GM12878 (cell line): Measurements from ENCODE around the gene SULT6B1. TPM values are rescaled to one million over a fixed set of nuclear protein-coding genes. Genes with fewer than 3 reads are reported as not detected.

ENCODE experiments used
- ATAC-seq: fragments of 200-7000 bp; cut with Tn5 transposase; 3 replicates; pipeline ENCODE4 v1.9.1; 2020; ENCODE audit warnings: mild to moderate bottlenecking, moderate library complexity
- BruUV-seq: library from RNA; stranded (reverse); fragments of 400-500 nt; replicated peaks from 2 replicates; lab custom pipeline; 2021; lab: Mats Ljungman, UMichigan
- CTCF ChIA-PET: fragments of 300-600 bp; sonication (Branson Sonifier 250); formaldehyde crosslinking; extraction: SDS; loops from one replicate; lab custom pipeline; 2021; ENCODE audit warnings: inconsistent platforms; lab: Yijun Ruan, JAX
- POLR2A ChIA-PET: fragments of 350-600 bp; formaldehyde crosslinking; extraction: SDS; loops from one replicate; lab custom pipeline; 2021; ENCODE audit warnings: inconsistent platforms; lab: Charles Lee
- RAD21 ChIA-PET: fragments of 300-600 bp; sonication (Branson Sonifier 250); formaldehyde crosslinking; loops from one replicate; lab custom pipeline; 2023; ENCODE audit warnings: antibody characterized with exemption; ENCODE audit not compliant: unreplicated experiment; lab: Charles Lee
- SMC1A ChIA-PET: fragments of 300-600 bp; sonication (Branson Sonifier 250); formaldehyde crosslinking; loops from one replicate; lab custom pipeline; 2023; ENCODE audit not compliant: unreplicated experiment, uncharacterized antibody; lab: Charles Lee
- DNase-seq: peaks from one replicate; pipeline ENCODE4 v3.0.0-alpha.2; 2011; ENCODE audit warnings: low read depth, low spot score
- FAIRE-seq: peaks from 3 replicates; lab custom pipeline; 2011; peaks lifted over from hg19 to GRCh38; lab: Jason Lieb, UNC
- H2AFZ ChIP-seq: 2 replicates; pipeline ENCODE4 v1.6.0; 2011; ENCODE audit warnings: low read depth, low read length, control low read depth; ENCODE audit not compliant: control insufficient read depth
- H3K27ac ChIP-seq: 2 replicates; pipeline ENCODE4 v1.5.1; 2011; ENCODE audit warnings: control low read depth; ENCODE audit not compliant: control insufficient read depth, insufficient read depth
- H3K27me3 ChIP-seq, 2 experiments: replicated peaks in 1 of 2; 2 replicates each; pipeline versions ENCODE4 v1.6.0 to v1.6.1; 2011; ENCODE audit warnings: low read length in 1 of 2; ENCODE audit not compliant: control insufficient read depth in 2 of 2, insufficient read depth in 2 of 2
- H3K36me3 ChIP-seq, 2 experiments: 2 replicates each; pipeline ENCODE4 v1.5.1; 2011; ENCODE audit warnings: low read length in 1 of 2; ENCODE audit not compliant: control insufficient read depth in 2 of 2, insufficient read depth in 2 of 2
- H3K4me1 ChIP-seq: 2 replicates; pipeline ENCODE4 v1.6.1; 2011; ENCODE audit warnings: mild to moderate bottlenecking, low read length, moderate library complexity, mixed read lengths; ENCODE audit not compliant: control insufficient read depth, insufficient read depth
- H3K4me2 ChIP-seq: 2 replicates; pipeline ENCODE4 v1.6.0; 2011; ENCODE audit warnings: control low read depth; ENCODE audit not compliant: control insufficient read depth, insufficient read depth
- H3K4me3 ChIP-seq: fragments of 200-600 bp; sonication (generic); 2 replicates; pipeline ENCODE4 v1.5.1; 2016
- H3K79me2 ChIP-seq: 2 replicates; pipeline ENCODE4 v1.6.0; 2011; ENCODE audit warnings: low read length; ENCODE audit not compliant: control insufficient read depth, insufficient read depth
- H3K9ac ChIP-seq: 2 replicates; pipeline ENCODE4 v1.8.0; 2011; ENCODE audit warnings: low read length, control low read depth, mixed read lengths; ENCODE audit not compliant: control insufficient read depth, insufficient read depth
- H3K9me3 ChIP-seq: replicated peaks from 3 replicates; pipeline ENCODE4 v1.5.1; 2011; ENCODE audit warnings: mild to moderate bottlenecking, low read length; ENCODE audit not compliant: control insufficient read depth, insufficient read depth
- H4K20me1 ChIP-seq: 2 replicates; pipeline ENCODE4 v1.6.0; 2011; ENCODE audit not compliant: control insufficient read depth, insufficient read depth
- BRCA1 ChIP-seq: IDR thresholded peaks from 2 replicates; pipeline ENCODE4 v1.6.1; 2011; ENCODE audit warnings: low read depth, low read length, improper control_type of control experiment
- GABPA ChIP-seq: IDR thresholded peaks from 2 replicates; pipeline ENCODE4 v1.6.1; 2014; ENCODE audit warnings: antibody characterized with exemption, low read depth, mild to moderate bottlenecking, inconsistent platforms
- KDM1A ChIP-seq: fragments of 200-600 bp; sonication (generic); IDR thresholded peaks from 2 replicates; pipeline ENCODE4 v1.6.1; 2016; ENCODE audit warnings: borderline replicate concordance
- RB1 ChIP-seq: fragments of 450-650 bp; formaldehyde crosslinking; IDR thresholded peaks from 2 replicates; pipeline ENCODE4 v1.6.1; 2017; ENCODE audit warnings: mild to moderate bottlenecking, borderline replicate concordance
- RBBP5 ChIP-seq: fragments of 200-600 bp; sonication (generic); conservative IDR thresholded peaks from 2 replicates; pipeline ENCODE4 v1.6.1; 2016
- STAT1 ChIP-seq: fragments of 450-650 bp; conservative IDR thresholded peaks from 2 replicates; pipeline ENCODE4 v1.6.1; 2014; ENCODE audit warnings: antibody characterized with exemption, mild to moderate bottlenecking
- STAT3 ChIP-seq: IDR thresholded peaks from 2 replicates; pipeline ENCODE4 v1.6.1; 2011; ENCODE audit warnings: low read depth, low read length, improper control_type of control experiment
- YBX1 ChIP-seq: fragments of 450-650 bp; IDR thresholded peaks from 2 replicates; pipeline ENCODE4 v1.6.1; 2016; ENCODE audit warnings: antibody characterized with exemption
- WGBS: methylation state at CpG from one replicate; pipeline ENCODE4 v1.1.6; 2016; ENCODE audit warnings: low lambda C conversion rate; ENCODE audit not compliant: insufficient replicate concordance, insufficient coverage; ENCODE audit errors: missing lambda C conversion rate; 5-methylcytosine and 5-hydroxymethylcytosine counted together
- in situ Hi-C: fragments of 300-500 bp; cut with MboI; formaldehyde crosslinking; loops from 9 replicates; pipeline ENCODE4 v1.14.3; 2018; ENCODE audit warnings: mixed read lengths
- intact Hi-C: fragments of 100-400 bp; cut with micrococcal nuclease; formaldehyde crosslinking; loops from one replicate; pipeline ENCODE4 v1.14.2; 2022; ENCODE audit not compliant: unreplicated experiment
- polyA plus RNA-seq, 11 experiments: library from polyadenylated mRNA; depleted of rRNA in 4 of 11; unstranded in 6 of 11; stranded (reverse) in 5 of 11; fragments of >200 nt; fragmentation: Nextera tagmentation in 4 of 11; fragmentation: Illumina TruSeq in 1 of 11; extraction: Ambion mirVana in 4 of 11; extraction: Trizol in 1 of 11; gene quantifications; 1 replicate in 1 of 11; 2 replicates in 10 of 11; pipeline versions ENCODE4 v1.2.1 to v1.2.3, GENCODE V29; 2011 to 2016; ENCODE audit warnings: inconsistent platforms in 2 of 11, missing spikeins in 2 of 11, low read depth in 1 of 11
- total RNA-seq, 4 experiments: library from RNA; depleted of rRNA in 3 of 4; stranded (reverse); fragments of >200 nt in 3 of 4; fragmentation: Illumina TruSeq in 1 of 4; extraction: Trizol in 1 of 4; gene quantifications; 2 replicates each; pipeline versions ENCODE4 v1.2.1 to v1.2.3, GENCODE V29; 2013 to 2021
- TF ChIP-seq, protein P1 (sequence below): fragments of 150-350 bp; IDR thresholded peaks from 2 replicates; pipeline ENCODE4 v1.6.1; 2016; ENCODE audit warnings: low read depth, low read length
- TF ChIP-seq, protein P2 (sequence below): IDR thresholded peaks from 2 replicates; pipeline ENCODE4 v1.6.1; 2011; ENCODE audit warnings: borderline replicate concordance, low read depth, mild to moderate bottlenecking, moderate library complexity, mixed read lengths, low read length; ENCODE audit not compliant: insufficient read depth; ENCODE audit errors: extremely low read length

The SULT6B1 gene
- total and polyA plus RNA-seq, 10 of the 15 experiments (the other 5 are each of a cell fraction or from before 2014, with no cell fraction given), result not detected

DNA sequence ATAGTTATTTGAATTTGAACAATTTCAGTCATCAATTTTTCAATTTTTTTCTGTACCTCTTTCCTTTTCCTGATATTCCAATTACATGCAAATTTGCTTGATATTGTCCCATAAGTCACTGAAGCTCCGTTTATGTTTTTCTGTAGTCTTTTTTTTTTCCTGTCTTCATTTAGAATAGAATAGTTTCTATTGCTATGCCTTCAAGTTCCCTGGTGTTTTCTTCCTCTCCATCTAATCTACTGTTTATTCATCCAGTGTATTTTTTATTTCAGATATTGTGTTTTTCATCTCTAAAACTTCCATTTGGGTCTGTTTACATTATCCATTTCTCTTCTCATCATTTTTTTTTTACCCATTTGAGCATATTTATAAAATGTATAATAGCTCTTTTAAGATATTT is 23.7 kb downstream of the SULT6B1 start:
- H3K4me1 ChIP-seq, result no peaks in the 10 kb centered on the region
- ATAC-seq, result no peak
- no peaks in the 10 kb centered on the region for H4K20me1 ChIP-seq
- CTCF ChIA-PET, result interaction anchor here (0.5 to 0.6 kb wide), 2 partner anchors 115 to 145 kb away, joined by 3 read pairs; no protein-coding TSS in a partner anchor
- TF ChIP-seq BRCA1, result no peak
- TF ChIP-seq RB1, result no peak
- TF ChIP-seq, protein P1, sequence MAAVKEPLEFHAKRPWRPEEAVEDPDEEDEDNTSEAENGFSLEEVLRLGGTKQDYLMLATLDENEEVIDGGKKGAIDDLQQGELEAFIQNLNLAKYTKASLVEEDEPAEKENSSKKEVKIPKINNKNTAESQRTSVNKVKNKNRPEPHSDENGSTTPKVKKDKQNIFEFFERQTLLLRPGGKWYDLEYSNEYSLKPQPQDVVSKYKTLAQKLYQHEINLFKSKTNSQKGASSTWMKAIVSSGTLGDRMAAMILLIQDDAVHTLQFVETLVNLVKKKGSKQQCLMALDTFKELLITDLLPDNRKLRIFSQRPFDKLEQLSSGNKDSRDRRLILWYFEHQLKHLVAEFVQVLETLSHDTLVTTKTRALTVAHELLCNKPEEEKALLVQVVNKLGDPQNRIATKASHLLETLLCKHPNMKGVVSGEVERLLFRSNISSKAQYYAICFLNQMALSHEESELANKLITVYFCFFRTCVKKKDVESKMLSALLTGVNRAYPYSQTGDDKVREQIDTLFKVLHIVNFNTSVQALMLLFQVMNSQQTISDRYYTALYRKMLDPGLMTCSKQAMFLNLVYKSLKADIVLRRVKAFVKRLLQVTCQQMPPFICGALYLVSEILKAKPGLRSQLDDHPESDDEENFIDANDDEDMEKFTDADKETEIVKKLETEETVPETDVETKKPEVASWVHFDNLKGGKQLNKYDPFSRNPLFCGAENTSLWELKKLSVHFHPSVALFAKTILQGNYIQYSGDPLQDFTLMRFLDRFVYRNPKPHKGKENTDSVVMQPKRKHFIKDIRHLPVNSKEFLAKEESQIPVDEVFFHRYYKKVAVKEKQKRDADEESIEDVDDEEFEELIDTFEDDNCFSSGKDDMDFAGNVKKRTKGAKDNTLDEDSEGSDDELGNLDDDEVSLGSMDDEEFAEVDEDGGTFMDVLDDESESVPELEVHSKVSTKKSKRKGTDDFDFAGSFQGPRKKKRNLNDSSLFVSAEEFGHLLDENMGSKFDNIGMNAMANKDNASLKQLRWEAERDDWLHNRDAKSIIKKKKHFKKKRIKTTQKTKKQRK, result no peak
- TF ChIP-seq, protein P2, sequence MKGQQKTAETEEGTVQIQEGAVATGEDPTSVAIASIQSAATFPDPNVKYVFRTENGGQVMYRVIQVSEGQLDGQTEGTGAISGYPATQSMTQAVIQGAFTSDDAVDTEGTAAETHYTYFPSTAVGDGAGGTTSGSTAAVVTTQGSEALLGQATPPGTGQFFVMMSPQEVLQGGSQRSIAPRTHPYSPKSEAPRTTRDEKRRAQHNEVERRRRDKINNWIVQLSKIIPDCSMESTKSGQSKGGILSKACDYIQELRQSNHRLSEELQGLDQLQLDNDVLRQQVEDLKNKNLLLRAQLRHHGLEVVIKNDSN, result no peak
- TF ChIP-seq KDM1A, result no peak
- no peak for TF ChIP-seq RBBP5
- TF ChIP-seq GABPA, result no peak
- TF ChIP-seq STAT1, result no peak
- TF ChIP-seq YBX1, result no peak
- TF ChIP-seq STAT3, result no peak
- no peaks in the 10 kb centered on the region for H3K79me2 ChIP-seq
- intact Hi-C loops, result loop anchor here (5.0 to 10.0 kb wide), 3 partner anchors 228 to 713 kb away; no protein-coding TSS in a partner anchor
- no TSS peak for BruUV-seq
- no peak overlapping the region for H2AFZ ChIP-seq
- FAIRE-seq, result no peak
- H3K9me3 ChIP-seq, result no peaks in the 10 kb centered on the region; the same call in 1 of the 3 replicates
- SMC1A ChIA-PET, result no interaction called here
- RAD21 ChIA-PET, result no interaction called here
- in situ Hi-C loops, result no loop called here
- H3K36me3 ChIP-seq, result no peaks in the 10 kb centered on the region
- POLR2A ChIA-PET, result interaction anchor here (0.5 kb wide), 1 partner anchor 122 kb away, joined by 10 read pairs; no protein-coding TSS in a partner anchor
- no peak overlapping the region for H3K27ac ChIP-seq
- DNase-seq, result no peak
- H3K4me2 ChIP-seq, result no peak overlapping the region
- WGBS, result 0% methylated on average over 1 of the region's 1 CpG
- H3K9ac ChIP-seq, result no peak overlapping the region
- no peak overlapping the region for H3K4me3 ChIP-seq
- no peaks in the 10 kb centered on the region for H3K27me3 ChIP-seq
